COLO668 (cell line): ENCODE data around the gene CERCAM.

Source experiments
- DNase-seq: peaks from one replicate; lab custom pipeline; 2025; ENCODE audit not compliant: unreplicated experiment; lab: John Stamatoyannopoulos, UW

Gene CERCAM

DNA sequence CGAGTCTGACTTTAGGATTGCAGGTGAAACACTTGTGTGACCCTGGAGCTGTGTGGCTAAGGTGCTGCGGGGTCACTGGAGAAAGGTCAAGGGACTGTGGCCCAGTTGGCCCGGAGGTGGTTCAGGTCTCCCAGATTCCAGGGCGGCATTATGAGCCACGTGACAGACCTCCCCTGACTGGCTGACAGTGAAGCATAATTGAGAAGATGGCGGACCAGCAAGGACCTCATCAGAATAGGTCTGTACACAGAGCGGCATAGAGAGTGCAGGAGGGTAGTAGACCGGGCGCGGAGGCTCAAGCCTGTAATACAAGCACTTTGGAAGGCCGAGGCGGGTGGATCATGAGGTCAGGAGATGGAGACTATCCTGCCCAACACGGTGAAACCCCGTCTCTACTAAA is 34.3 kb downstream of the CERCAM start:
- no peak for DNase-seq

DNA sequence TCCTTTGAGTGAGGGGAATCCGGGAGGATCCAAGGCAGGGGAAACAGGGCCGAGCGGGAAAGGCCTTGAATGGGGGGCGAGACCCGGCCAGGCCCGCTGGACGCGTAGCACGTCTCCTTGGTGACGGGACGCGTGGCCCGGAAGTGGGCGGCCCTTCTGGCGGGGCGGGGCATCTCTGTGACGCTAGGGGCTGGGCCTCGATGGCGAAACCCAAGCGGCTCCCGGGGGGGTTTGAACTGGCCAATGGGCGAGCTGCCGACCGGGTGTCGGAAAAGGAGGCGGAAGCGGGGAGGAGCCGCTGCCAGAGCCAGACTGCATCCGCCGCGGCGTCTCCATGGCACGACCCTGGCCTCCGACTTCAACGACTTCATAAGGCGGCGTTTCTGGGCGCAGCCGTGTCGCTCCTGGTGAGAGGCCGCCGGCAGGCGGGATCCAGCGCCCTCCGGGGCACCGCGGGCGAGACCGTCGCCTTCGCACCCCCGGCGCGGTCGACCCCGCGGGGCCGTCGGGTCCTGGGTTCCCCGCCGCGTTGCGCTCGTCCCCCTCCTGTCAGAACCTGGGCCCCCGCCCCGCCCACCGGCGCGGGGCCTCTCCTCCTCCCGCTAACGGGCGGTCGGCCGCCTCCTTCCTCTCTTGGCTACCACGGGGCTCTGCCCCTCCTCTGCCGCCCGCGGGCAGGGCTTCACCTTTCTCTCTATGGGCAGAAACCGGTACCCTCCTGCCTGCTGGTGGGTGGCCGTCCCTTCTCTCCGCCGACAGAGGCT is 35.4 kb downstream of the CERCAM start, which contains the start of gene ODF2:
Gene ODF2, plus strand, starts transcription at position 158 of the 764 bp plus-strand sequence. Its CDS starts 86 bp downstream, at position 244.
- DNase-seq = peak; percentile 96

- DNase-seq = peak; percentile 63
Measured at GRCh38 chr9:128456613-128457061, 36.0 kb downstream of the CERCAM start.

GRCh38 chr9:128457207-128457606 is 36.5 kb downstream of the CERCAM start:
- no peak for DNase-seq

GRCh38 chr9:128459011-128459410 is 38.4 kb downstream of the CERCAM start:
- no peak for DNase-seq

DNA sequence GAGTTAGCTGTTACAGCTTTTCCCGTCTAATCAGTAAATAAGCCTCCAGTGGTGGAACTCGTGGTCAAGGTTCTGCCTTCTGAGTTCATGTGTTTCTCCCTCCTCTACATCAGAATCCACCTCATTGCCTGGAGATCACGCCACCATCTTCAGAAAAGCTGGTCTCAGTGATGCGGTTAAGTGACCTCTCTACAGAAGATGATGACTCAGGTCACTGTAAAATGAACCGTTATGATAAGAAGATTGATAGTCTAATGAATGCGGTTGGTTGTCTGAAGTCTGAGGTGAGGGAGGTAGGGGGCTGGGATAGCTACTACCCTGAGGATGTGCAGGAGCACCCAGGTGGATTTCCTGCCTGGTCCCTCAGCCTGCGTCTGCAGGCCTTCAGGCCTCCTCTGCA is 48.4 kb downstream of the CERCAM start:
- no peak for DNase-seq

- DNase-seq = no peak
Measured at GRCh38 chr9:128470560-128470959, 49.9 kb downstream of the CERCAM start.

DNA sequence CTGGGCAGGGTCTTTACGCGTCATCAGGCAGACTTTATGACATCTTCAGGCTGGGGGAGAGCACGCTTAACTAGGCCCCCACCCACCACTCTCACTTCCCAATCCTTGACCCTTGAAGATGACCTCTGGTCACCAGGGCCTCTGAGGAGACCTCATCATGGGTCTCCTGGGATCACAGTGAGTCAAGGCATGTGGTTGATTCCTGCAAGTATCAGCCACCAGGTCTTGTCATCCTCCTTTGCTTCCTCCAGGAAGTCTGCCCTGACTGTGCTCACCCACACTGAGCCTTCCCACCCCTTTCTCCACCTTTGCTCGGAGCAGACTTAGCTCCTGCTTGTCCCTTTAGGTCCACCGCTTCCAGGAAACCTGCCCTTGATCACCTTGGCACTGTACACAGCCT is 52.4 kb downstream of the CERCAM start:
- DNase-seq = no peak

DNA sequence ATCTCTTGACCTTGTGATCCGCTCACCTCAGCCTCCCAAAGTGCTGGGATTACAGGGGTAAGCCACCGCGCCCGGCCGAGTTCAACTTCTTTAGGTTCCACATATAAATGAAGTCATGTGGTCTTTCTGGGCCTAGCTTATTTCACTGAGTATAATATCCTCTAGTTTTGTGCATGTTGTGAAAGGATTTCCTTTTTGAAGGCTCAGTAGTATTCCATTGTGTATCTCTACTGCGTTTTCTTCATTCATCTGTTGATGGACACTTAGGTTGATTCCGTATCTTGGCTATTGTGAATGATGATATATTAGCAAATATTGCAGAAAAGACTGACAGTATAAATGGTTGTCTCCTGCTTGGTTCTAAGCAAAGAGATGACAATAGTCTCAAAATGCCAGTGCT is 55.2 kb downstream of the CERCAM start:
- DNase-seq = no peak

GRCh38 chr9:128479262-128479661 is 58.6 kb downstream of the CERCAM start:
- DNase-seq = no peak

DNA sequence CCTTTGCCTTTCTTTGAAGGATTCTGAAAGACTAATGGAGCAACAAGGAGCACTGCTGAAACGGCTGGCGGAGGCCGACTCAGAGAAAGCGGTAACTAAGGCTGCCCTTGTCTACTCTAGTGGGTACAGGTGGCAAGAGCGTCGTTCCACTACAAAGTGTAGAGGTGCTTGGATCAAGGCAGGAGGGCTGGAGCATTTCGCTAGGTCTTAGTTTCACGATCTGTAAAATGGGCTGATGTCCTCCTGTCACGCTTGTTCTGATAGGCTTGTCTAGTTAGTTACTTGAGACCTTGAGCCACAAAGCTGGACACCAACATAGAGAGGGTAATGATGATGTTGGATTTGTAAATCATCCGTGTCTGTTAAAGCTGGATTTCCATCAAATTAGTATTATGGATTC is 60.9 kb downstream of the CERCAM start:
- no peak for DNase-seq

- no peak for DNase-seq
Measured at GRCh38 chr9:128482186-128482585, 61.5 kb downstream of the CERCAM start.

- no peak for DNase-seq
Measured at GRCh38 chr9:128484686-128485413, 64.2 kb downstream of the CERCAM start.

GRCh38 chr9:128485414-128485855 is 64.8 kb downstream of the CERCAM start:
- no peak for DNase-seq

- no peak for DNase-seq
Measured at GRCh38 chr9:128486201-128486600, 65.5 kb downstream of the CERCAM start.
